ENCODE results near the gene SOWAHA. TPM values are rescaled to one million over a fixed set of nuclear protein-coding genes. Genes with fewer than 3 reads are reported as not detected.

SOWAHA gene
- total RNA-seq, 1 experiment from 2014 or later = 0.20 TPM

GRCh38 chr5:132782101-132782500 lies 31.0 kb upstream of the SOWAHA start:
- H3K36me3 Mint-ChIP-seq (ENCODE audit: insufficient read depth in 1 of 3, low read depth in 3 of 3) = no peaks in the 10 kb centered on the region
- H3K27ac ChIP-seq (ENCODE audit: insufficient read length, low read depth, low read length) = no peak overlapping the region

More at GRCh38 chr5:132782101-132782500, 31.0 kb upstream of the SOWAHA start:
- Histone ChIP-seq H3K27me3 (ENCODE audit: insufficient read depth, low read length) (peaks cover 13% of the 10 kb centered on the region; the same call in 1 of the 2 replicates), H3K56ac (ENCODE audit: insufficient read length, low read depth, low read length) (no peak overlapping the region), H2BK12ac (ENCODE audit: insufficient read length, low read depth, low read length) (no peak overlapping the region), H2AFZ (ENCODE audit: low read length) (no peak overlapping the region), H4K8ac (replicated peaks; ENCODE audit: insufficient read length, low read depth, low read length) (no peak overlapping the region), H4K20me1 (ENCODE audit: control insufficient read depth, insufficient read depth, insufficient read length) (no peaks in the 10 kb centered on the region), H2BK20ac (ENCODE audit: low read depth, low read length, poor library complexity, severe bottlenecking) (no peak overlapping the region), H3K23me2 (ENCODE audit: insufficient read length, low read depth, low read length, poor library complexity, severe bottlenecking) (peaks cover 5% of the 10 kb centered on the region), H3K79me1 (ENCODE audit: insufficient read depth, low read depth, low read length, poor library complexity, severe bottlenecking) (no peaks in the 10 kb centered on the region), H3K4ac (ENCODE audit: low read depth, low read length) (no peak overlapping the region), H3K4me2 (ENCODE audit: insufficient read depth, insufficient read length, low read length) (no peak overlapping the region), H3K9me3 (ENCODE audit: control insufficient read depth, low read depth, low read length) (no peaks in the 10 kb centered on the region), H3K4me1 (ENCODE audit: insufficient read depth, low read length) (0 out of 2 replicates have a peak, but pooled peaks cover 2% of the 10 kb centered on the region), H3K14ac (ENCODE audit: insufficient read depth, low read length) (no peak overlapping the region), H3K18ac (ENCODE audit: insufficient read length, low read depth, low read length) (no peak overlapping the region), H3T11ph (ENCODE audit: low read length) (no peak overlapping the region), H3K23ac (ENCODE audit: insufficient read length, low read depth, low read length) (no peak overlapping the region), H4K5ac (ENCODE audit: insufficient read length, low read depth, low read length) (no peak overlapping the region), H2BK120ac (ENCODE audit: low read depth, low read length, poor library complexity, severe bottlenecking) (no peak overlapping the region), H2AK5ac (ENCODE audit: insufficient read length, low read length) (no peak overlapping the region), H4K91ac (ENCODE audit: insufficient read length, low read depth, low read length) (no peak overlapping the region), H3K9ac (ENCODE audit: extremely low read depth, insufficient read length, low read length) (no peak overlapping the region), H3K79me2 (ENCODE audit: insufficient read depth, low read length) (no peaks in the 10 kb centered on the region), H2BK15ac (ENCODE audit: low read depth, low read length) (no peak overlapping the region), H2BK5ac (ENCODE audit: insufficient read length, low read length) (no peak overlapping the region)
- no CpG with 5 or more reads among the region's 4 CpGs for WGBS (ENCODE audit: extremely low coverage, insufficient read length, low lambda C conversion rate)
- Mint-ChIP-seq H3K27me3 (ENCODE audit: low read depth) (peaks cover 47% of the 10 kb centered on the region), H3K27ac (no peak overlapping the region), H3K9me3 (no peaks in the 10 kb centered on the region; a peak in 1 of 5 replicates), H3K4me1 (peaks cover 7 to 9% of the 10 kb centered on the region in 2 experiments), H3K4me3 (no peak overlapping the region)
- no peak for TF ChIP-seq CTCF (conservative IDR thresholded peaks at IDR 0.05)
- DNase-seq = peak; percentile 17
